Activated CD8-positive, alpha-beta memory T cell treated with anti-CD3 and anti-CD28 coated beads, Interleukin-2, amount 50 U/mL, for 1 hour (primary cell): ENCODE results near the gene PANK3.
"Not testable (repeated sequence)": the region's sequence is repeated elsewhere in the genome, so short reads cannot be mapped to it uniquely, and the experiment has no call there.

Source experiments
- DNase-seq: peaks from one replicate; pipeline ENCODE4 v3.0.0-alpha.2; 2020; ENCODE audit errors: extremely low read depth

PANK3 gene

DNA sequence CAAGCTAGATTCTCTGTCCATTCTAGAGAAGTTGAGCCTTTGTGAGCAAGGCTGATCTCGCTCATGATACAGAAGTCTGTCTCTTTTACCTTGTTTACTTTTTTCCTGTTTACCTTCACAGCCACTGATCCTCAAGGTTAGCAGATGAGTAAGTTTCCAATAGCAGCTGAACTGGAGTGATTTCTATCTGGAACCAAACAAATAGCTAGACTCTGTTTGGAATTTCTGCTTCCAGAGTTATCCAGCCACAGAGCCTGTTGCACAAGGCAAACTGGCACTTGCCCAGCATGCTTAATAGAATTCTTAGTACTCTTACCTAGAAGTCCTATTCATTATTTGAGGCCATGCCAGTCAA is 12.8 kb upstream of the PANK3 start:
- DNase-seq = no peak

DNA sequence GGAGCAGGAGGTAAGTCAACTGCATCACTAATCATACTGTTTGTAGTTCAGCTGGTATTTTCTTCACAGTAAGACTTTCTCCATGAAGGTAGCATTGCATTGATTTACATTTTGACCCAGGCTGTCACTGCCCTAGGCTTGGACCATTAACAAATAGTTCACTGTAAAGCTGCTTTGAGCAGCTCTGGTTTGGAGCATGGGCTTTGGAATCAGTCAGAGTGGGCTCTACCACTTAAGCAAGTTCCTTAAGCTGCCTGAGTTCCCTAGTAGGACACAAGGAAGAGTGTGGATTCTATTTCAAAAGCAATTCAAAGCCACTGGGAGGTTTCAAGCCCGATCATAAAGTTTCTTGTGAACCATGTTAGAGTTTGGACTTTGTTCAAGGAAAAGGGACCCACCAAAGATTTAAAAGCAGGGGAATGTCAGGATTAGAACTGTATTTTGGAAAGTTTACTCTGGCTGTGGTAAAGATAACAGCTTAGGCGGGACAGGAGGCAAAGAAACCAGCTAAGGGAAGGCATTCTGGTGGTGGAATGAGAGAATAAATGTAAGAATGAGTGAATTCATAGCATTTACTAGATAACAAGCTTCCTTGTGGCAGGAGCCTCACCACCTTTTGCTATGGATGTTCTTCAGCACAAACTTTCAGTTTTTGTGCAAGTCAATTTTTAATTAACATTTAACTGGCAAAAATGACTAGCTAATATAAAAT is 12.3 kb upstream of the PANK3 start:
- no peak for DNase-seq

DNA sequence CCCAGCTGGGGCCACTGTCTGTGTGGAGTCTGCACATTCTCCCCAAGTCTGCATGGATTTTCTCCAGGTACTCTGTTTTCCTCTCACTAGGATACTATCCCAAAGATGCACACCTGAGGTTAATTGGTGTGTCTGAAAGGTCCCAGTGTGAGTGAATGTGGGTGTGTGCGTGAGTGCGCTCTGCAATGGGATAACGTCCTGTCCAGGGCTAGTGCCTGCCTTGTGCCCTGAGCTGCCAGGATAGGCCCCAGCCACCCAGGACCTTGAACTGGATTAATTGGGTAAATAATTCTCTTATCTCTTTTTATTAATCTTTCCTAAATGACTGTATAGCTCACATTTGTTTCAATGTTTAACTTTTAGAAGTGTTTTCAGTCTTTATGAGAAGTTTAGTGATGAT is 11.5 kb upstream of the PANK3 start:
- DNase-seq = no peak

DNA sequence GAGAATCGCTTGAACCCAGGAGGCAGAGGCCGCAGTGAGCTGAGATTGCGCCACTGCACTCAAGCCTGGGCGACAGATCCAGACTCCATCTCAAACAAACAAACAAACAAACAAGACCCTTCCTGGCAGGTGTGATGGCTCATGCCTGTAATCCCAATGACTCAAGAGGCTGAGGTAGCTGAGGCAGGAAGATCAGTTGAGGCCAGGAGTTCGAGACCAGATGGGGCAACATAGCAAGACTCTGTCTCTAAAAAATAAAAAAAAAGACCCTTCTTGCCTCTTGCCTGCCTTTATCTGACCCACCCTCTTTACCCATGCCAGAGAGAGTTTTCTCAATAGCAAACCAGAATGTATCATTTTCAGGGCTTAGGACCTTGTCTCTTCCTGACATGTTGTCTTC is 8.8 kb upstream of the PANK3 start:
- DNase-seq = no peak

DNA sequence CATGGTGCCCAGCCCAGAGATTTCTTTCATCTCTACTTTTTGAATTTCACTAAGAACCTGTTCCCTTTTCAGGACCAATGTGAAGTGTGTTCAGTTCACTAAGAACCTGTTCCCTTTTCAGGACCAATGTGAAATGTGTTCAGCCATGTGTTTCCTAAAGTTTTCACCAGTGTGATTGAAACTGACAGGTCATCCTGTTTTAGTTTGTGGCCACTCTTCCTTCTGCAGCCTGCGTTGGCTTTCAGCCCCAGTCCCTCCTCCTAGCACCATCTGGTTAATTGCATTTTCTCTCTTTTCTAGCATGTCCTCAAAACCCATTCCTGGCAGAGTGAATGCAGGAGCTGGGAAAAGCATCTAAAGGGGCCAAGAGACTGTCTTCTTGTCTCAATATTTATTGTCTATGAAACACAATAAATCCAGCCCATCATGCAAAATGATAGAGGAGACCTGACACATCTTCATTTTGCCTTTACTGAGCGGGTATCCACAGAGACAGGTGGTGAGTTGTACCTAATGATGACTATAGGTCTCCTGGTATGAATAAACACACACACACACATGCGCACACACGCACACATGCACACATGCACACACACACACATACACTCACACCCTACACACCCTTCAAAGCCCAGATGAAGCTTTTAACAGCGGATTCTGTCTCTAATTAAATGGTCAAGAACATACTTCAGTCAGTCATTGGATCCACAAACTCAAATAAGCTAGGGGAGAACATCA is 6.1 kb upstream of the PANK3 start:
- no peak for DNase-seq

DNA sequence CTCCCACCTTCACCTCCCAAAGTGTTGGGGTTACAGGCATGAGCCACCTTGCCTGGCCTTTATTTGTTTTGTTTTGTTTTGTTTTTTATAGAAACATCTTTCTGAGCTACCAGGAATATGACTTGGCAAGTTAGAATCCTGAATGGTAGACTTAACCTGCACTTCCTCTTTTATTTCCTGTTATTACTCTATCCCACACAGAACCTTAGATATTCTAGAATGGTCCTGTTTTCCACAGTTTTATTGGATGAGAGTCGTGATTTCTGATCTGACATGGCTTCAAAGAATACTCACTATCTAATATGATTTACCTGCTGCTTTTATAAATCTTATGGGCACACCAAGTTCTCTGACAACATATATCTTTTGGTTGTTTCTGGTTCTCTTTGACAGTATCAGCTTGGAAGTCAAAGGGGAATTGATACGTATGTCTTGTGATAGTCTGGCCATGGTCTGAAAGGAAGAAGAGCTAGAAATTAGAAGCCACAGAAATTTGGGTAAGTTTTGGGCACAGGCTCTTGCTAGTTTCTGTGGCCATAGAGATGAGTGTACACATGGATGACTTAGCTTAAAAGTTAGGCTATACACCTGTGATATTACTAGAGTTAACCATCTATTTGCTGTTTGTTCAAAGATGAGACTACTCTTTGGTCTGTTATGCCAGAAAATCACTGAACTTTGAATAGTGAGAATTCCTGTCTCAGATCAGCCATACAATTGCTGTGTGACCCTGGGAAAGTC is 4.7 kb upstream of the PANK3 start:
- no peak for DNase-seq

DNA sequence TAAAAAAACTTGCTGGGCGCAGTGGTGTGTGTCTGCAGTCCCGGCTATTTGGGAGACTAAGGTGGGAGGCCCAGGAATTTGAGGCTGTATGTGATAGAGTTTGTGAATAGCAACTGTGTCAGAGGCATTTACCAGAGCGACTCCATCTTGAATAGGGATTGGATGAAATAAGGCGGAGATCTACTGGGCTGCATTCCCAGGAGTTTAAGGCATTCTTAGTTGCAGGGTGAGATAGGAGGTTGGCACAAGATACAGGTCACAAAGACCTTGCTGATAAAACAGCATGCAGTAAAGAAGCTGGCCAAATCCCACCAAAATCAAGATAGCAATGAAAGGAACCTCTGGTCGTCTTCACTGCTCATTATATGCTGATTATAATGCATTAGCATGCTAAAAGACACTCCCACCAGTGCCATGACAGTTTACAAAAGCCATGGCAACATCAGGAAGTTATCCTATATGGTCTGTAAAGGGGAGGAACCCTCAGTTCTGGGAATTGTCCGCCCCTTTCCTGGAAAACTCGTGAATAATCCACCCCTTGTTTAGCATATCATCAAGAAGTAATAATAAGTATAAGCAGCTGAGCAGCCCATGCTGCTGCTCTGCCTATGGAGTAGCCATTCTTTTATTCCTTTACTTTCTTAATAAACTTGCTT is 1.8 kb upstream of the PANK3 start:
- not testable (repeated sequence) for DNase-seq

DNA sequence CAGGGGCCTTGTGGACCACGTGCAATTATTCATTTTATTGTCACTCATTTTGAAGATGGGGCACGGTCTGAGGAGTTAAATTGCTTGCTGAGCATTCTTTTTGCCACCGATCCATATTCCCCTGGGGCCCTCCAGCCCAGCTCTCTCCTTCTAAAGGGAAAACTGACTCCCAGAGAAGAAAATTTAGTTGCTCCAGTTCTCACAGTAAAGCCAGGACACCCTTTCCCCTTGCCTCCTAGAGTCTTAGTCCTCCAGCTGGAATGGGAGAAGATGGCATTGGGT is 1.0 kb upstream of the PANK3 start:
- DNase-seq = no peak

DNA sequence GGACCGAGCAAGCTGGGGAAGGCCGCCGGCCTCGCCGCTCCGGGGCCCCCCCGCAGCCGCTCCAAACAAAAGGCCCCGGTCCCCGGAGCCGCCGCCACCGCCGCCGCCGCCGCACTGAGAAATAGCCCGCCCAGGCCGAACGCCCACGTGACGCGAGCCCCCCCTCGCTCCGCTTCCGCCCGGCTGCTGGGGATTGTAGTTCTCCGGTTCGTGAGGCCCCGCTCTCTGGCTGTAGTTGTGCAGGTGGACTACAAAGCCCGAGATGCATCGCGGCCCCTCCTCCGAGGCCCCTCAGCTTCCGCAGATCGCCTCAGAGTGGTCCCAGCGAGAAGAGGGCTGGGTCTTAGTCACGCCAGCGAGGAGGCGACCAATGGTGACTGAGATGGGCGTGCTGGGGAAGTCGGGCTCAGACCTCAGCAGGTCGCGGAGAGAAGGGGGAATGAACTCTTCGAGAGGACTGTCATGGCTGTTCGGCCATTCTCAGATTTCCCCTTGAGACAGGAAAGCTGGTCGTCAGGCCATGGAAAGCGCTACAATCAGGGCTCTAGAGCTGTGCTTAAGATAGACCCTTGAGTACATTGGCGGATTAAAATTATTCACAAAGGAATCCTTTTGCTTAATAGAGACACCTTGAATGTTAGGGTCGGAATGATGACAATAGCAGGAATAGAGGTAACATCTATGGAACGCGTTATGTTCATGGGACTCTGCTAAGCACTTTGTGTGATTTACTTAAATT is 489 bp upstream of the PANK3 start:
- peak; percentile 88 for DNase-seq

DNA sequence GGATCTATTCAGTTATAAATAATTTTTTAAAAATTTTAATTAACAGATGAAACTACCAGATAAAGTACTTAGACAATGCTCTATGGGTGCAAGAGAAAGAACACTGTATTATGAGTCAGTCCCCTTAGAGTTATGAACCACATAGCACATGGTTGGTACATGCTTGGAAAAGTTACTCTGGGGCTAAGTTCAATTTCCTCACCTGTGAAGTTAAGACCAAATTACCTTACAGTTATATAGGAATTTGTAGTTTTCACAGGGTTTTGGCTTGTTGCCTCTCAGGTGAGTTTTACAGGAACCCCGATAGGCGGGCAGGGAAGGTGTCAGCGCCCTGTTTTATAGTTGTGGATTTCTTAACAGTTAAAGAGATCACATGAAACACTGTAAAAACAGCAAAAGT is 1.2 kb downstream of the PANK3 start:
- DNase-seq = no peak

DNA sequence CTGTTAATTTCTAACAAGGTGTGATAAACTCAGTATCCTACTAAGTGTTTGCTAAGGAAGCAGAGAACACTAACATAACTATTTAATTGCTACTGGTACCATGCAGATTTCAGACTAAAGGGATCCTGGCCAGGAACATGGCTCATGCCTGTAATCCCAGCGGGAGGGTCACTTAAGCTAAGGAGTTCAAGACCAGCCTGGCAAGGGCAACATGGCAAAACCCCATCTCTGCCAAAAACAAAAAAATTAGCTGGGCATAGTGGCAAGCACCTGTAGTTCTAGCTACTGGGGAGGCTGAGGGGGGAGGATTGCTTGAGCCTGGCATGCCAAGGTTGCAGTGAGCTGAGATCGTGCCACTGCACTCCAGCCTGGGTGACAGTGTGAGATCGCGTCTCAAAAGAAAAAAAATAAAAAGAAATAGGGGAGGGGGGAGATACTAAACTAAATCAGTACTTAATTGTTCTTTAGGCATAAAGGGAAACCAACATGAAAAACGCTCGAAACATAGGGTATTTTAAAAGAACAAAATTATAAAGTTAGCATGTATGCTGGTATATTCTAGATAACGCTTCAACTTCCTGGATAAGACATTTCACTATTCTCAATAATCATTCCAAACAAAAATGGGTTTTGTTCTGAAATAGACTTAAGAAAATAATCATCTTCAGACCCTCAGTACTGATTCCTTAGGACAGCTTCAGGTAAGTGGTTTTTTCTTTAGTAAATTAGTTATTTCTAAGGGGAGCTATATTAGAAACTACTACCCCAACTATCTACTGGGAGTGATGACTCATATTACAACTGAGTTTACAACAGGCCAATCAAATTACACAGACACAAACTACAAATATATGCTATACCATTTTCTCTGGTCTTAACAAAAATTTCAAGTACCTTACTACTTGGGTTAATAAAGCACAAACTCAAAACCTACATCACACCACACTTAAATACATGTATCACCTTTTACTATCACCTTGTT is 3.5 kb downstream of the PANK3 start:
- DNase-seq = no peak

DNA sequence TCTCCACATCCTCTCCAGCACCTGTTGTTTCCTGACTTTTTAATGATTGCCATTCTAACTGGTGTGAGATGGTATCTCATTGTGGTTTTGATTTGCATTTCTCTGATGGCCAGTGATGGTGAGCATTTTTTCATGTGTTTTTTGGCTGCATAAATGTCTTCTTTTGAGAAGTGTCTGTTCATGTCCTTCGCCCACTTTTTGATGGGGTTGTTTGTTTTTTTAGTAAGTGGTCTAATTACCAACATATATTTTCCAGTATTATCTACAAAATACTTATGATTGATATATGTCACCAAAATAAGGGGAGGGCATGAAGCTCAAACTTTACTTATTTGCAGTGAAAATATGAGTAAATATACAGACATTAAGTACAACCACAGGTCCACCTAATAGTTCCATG is 5.0 kb downstream of the PANK3 start:
- DNase-seq = not testable (repeated sequence)

DNA sequence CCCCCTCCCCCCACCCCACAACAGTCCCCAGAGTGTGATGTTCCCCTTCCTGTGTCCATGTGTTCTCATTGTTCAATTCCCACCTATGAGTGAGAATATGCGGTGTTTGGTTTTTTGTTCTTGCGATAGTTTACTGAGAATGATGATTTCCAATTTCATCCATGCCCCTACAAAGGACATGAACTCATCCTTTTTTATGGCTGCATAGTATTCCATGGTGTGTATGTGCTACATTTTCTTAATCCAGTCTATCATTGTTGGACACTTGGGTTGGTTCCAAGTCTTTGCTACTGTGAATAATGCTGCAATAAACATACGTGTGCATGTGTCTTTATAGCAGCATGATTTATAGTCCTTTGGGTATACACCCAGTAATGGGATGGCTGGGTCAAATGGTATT is 5.5 kb downstream of the PANK3 start:
- DNase-seq = not testable (repeated sequence)

DNA sequence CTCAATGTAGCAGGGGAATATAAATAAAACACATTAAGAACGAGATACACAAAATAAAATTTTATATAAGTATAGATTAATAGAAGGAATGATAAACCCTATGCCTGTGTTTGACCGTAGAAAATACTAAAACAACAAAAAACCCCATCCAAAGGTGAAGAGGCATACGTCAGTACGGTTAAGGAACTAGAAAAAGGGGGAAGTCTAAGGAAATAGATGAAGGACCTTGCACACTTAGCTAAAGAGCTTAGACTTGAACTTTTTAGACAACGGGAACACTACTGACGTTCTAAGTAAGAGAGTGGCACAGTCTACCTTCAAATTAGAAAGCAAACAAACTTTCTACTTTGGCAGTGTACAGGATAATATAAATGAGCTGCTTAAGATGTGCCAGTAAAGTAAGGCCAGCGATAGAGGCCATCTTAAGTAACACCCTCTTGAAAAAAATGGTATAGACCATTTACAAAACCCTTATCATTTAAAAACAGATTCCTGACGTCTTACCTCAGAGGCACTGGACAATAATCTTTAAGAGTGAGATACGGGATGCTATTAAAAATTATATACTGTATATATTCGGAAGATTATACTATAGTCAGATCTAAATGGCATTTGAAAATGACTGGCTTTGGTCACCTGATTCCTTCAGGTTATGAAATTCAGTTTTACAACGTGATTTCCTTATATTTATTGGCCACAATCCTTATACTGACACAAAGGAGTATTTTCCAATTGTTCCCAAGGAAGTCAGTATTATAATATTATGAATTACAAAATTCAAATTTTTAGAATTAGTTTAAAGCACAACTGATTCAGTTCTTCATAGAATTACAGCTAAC is 8.5 kb downstream of the PANK3 start:
- no peak for DNase-seq

DNA sequence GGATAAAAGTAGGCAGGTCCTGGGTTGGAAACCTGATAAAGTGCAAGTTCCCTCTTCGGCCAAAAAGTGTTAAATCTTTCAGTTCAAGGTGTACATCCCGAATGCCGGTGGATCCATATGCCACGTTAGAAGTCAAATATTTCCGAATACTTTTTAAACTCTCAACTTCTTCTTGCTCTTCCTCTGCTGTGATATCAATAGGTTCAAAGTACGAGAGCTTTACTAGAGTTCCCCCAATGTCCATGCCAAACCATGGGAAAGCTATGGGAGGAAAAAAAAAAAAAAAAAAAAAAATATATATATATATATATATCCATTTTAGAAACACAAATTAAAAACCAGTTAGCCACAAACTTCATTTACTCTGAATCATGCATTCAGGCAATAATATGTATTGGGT is 10.4 kb downstream of the PANK3 start:
- no peak for DNase-seq

DNA sequence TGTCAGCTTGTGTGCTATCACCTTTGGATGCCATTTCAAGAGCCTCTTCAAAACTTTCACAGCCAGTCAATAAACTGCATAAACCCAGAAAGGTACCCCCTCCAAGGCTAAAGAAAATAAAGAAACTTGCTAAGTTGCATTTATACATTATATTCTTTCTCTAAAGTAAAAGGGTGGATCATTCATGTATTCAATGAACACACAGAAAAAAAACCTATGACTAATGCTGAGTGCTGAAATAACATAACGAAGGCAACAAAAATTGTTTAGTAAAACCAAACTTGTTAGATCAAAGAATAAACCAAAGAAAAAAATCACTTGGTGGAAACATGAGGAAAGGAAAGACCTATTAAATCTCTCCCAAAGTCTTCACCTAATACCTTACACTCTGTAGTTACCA is 15.2 kb downstream of the PANK3 start:
- DNase-seq = no peak

DNA sequence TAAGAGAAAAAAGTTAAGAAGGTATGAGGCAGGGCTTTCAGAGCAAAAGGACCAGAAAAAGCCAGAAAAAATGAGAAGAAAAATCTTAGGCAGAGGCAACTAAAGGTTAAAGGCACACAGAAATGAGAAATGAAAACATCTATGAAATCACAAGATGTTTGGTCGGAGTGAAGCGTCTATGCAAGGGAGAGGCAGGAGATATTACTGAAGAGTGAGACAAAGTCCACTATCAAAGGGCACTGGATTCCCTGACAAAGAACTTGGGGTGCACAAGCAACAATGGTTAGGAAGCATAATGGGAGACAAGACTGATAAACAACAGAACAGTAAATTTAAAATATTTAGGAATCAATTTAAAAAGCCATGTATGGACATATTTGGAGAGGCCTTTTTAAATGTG is 16.9 kb downstream of the PANK3 start:
- DNase-seq = no peak

DNA sequence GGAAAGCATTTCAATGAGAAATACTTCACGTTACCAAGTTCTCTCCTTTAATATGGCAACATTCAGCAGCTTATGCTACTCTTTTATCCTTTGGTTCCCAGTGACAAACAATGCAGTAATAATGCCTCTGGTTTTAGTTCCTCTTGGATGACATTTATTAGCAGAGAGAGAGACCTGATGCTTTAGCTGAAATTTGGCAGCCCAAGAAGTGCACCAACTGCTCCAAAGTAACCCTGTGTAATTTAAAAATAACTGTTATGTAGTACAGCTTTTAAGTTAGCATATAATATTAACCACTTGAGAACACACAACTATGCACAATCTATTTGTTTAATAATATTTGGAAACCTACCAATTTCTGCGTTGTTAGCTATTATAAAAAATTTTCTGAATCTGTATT is 21.8 kb downstream of the PANK3 start:
- no peak for DNase-seq

DNA sequence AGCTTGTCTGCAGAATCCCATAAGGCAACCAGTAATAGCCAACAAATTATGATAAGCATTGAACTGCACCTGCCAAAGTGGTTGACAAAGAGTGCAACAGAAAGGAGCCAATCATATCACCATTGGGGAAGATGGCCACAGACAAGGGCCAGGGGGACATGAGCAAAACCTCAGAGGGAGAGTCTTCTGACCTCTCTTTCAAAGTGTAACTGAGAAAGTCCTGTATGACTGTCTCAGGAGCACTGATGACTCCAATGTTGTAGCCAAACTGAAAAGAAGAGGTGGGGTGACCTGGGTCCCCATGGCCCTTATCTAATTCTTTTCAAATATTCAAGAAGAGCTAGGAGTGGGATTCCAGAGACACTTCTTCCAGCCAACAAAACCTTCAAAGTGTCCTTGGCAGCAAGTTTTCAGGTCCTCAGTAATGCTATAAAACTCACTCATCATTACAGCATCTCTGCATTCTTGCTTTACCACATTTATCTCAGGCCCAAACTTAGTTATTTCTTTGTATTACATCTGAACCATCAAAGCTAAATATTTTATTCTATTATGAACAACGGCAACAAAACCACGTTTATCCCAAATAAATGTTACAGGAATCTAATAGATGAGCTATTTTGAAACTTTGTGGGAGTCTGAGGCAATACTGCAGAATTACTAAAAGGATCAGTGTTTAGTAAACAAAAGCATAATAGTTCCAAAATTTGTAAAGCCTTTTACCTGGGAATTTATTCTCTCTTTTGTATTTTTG is 25.6 kb downstream of the PANK3 start:
- DNase-seq = no peak
